GM23248 (cell line): Measurements from ENCODE around the gene SPATA4. TPM values are rescaled to one million over a fixed set of nuclear protein-coding genes. Genes with fewer than 3 reads are reported as not detected.

Experiments
- DNase-seq: peaks from one replicate; pipeline ENCODE4 v3.0.0-alpha.2; 2015
- H2AFZ ChIP-seq: fragments of 200-600 bp; sonication (generic); 2 replicates; pipeline ENCODE4 v1.6.1; 2016; ENCODE audit warnings: antibody characterized with exemption
- H3F3A ChIP-seq: fragments of 200-600 bp; sonication (generic); 2 replicates; pipeline ENCODE4 v1.6.1; 2016; ENCODE audit warnings: mild to moderate bottlenecking, antibody characterized with exemption, mixed run types; ENCODE audit not compliant: insufficient read depth
- H3K27ac ChIP-seq: fragments of 200-600 bp; sonication (generic); 2 replicates; pipeline ENCODE4 v1.5.1; 2016; ENCODE audit warnings: mild to moderate bottlenecking
- H3K27me3 ChIP-seq: fragments of 200-600 bp; sonication (generic); replicated peaks from 2 replicates; pipeline ENCODE4 v1.6.1; 2016; ENCODE audit warnings: mild to moderate bottlenecking; ENCODE audit not compliant: insufficient read depth
- H3K36me3 ChIP-seq: fragments of 200-600 bp; sonication (generic); 2 replicates; pipeline ENCODE4 v1.6.1; 2016; ENCODE audit warnings: low read depth, mild to moderate bottlenecking
- H3K4me1 ChIP-seq: fragments of 200-600 bp; sonication (generic); 2 replicates; pipeline ENCODE4 v1.6.1; 2016; ENCODE audit warnings: mild to moderate bottlenecking; ENCODE audit not compliant: insufficient read depth
- H3K4me2 ChIP-seq: fragments of 200-600 bp; sonication (generic); one replicate; pipeline ENCODE4 v1.6.1; 2016; ENCODE audit warnings: mild to moderate bottlenecking; ENCODE audit not compliant: unreplicated experiment
- H3K4me3 ChIP-seq: fragments of 200-600 bp; sonication (generic); 2 replicates; pipeline ENCODE4 v1.5.1; 2016; ENCODE audit warnings: mild to moderate bottlenecking
- H3K79me2 ChIP-seq: fragments of 200-600 bp; sonication (generic); 2 replicates; pipeline ENCODE4 v1.6.1; 2016; ENCODE audit warnings: mild to moderate bottlenecking; ENCODE audit not compliant: insufficient read depth
- H3K9ac ChIP-seq: fragments of 200-600 bp; sonication (generic); 2 replicates; pipeline ENCODE4 v1.6.1; 2016; ENCODE audit warnings: mild to moderate bottlenecking
- H3K9me2 ChIP-seq: fragments of 200-600 bp; sonication (generic); 2 replicates; pipeline ENCODE4 v1.6.1; 2016; ENCODE audit warnings: mixed run types, mild to moderate bottlenecking, moderate library complexity; ENCODE audit not compliant: insufficient read depth
- H3K9me3 ChIP-seq: fragments of 200-600 bp; sonication (generic); one replicate; pipeline ENCODE4 v1.6.1; 2017; ENCODE audit warnings: low read depth
- H4K20me1 ChIP-seq: fragments of 200-600 bp; sonication (generic); 2 replicates; pipeline ENCODE4 v1.6.0; 2016; ENCODE audit not compliant: insufficient read depth
- EZH2 ChIP-seq: fragments of 200-600 bp; sonication (generic); IDR thresholded peaks from 2 replicates; pipeline ENCODE4 v1.6.1; 2018; ENCODE audit warnings: antibody characterized with exemption, mild to moderate bottlenecking; ENCODE audit not compliant: insufficient read depth, poor library complexity, severe bottlenecking
- EZH2phosphoT487 ChIP-seq: fragments of 200-600 bp; sonication (generic); IDR thresholded peaks from 2 replicates; pipeline ENCODE4 v1.6.1; 2018; ENCODE audit warnings: antibody characterized with exemption, moderate library complexity, mild to moderate bottlenecking, low read depth; ENCODE audit not compliant: insufficient read depth
- WGBS, 2 experiments: methylation state at CpG; one replicate each; pipeline ENCODE4 v1.1.6; 2015 to 2017; ENCODE audit warnings: low lambda C conversion rate in 2 of 2, low coverage in 1 of 2; ENCODE audit errors: missing lambda C conversion rate in 2 of 2; 5-methylcytosine and 5-hydroxymethylcytosine counted together
- in situ Hi-C: fragments of 300-500 bp; cut with MboI; formaldehyde crosslinking; loops from 2 replicates; pipeline ENCODE4 v1.15.0; 2020
- polyA plus RNA-seq: library from polyadenylated mRNA; unstranded; fragments of >200 nt; fragmentation: Nextera tagmentation; extraction: Ambion mirVana; gene quantifications from 2 replicates; pipeline ENCODE4 v1.2.1, GENCODE V29; 2016
- total RNA-seq: library from RNA; depleted of rRNA; stranded (reverse); fragments of >200 nt; shearing (Covaris generic); gene quantifications from 2 replicates; pipeline ENCODE4 v1.2.3, GENCODE V29; 2014; rRNA removed

Gene SPATA4
- total and polyA plus RNA-seq, 2 experiments from 2014 or later = 0.73 TPM; not detected in 1

DNA sequence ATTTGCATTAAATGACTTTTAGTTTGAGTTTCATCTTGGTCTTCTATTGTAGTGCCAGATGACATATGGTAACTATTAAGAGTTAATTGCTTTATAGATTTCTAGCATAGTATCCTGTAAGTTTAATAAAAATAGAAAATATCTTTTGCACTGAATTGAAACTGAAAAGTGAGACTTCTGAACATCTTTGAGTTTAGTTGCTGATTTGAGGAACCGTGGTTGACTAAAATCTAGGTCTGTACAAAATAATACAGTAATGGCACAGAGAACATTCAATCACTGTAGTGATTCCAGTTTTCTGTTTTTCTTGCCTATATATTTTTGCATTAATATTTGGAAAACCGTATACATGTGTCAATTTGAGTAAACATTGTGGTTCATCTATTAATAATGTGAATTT lies 60.7 kb downstream of the SPATA4 start:
- peaks cover 4% of the 10 kb centered on the region; the same call in 1 of the 2 replicates for H3K4me1 ChIP-seq
- WGBS, 2 experiments = 41 to 47% methylated on average over 2 of the region's 2 CpGs

More for the DNA sequence above, 60.7 kb downstream of the SPATA4 start:
- DNase-seq = no peak
- Histone ChIP-seq H3K9ac (no peak overlapping the region), H3K27ac (no peak overlapping the region), H3K9me2 (no peaks in the 10 kb centered on the region), H3K9me3 (no peaks in the 10 kb centered on the region), H3K4me2 (no peak overlapping the region), H3K79me2 (no peaks in the 10 kb centered on the region), H4K20me1 (no peaks in the 10 kb centered on the region), H2AFZ (no peak overlapping the region), H3K27me3 (no peaks in the 10 kb centered on the region), H3K4me3 (no peak overlapping the region), H3K36me3 (no peaks in the 10 kb centered on the region), H3F3A (no peaks in the 10 kb centered on the region)
- in situ Hi-C loops = no loop called here
- no peak for TF ChIP-seq EZH2phosphoT487
- TF ChIP-seq EZH2 = no peak

Other genes starting within 250 kb of the SPATA4 start
- 0.22 and 0.38 TPM in 2 replicates for gene WDR17, start 129.7 kb downstream of the SPATA4 start, total RNA-seq
- gene WDR17, start 129.7 kb downstream of the SPATA4 start, polyA plus RNA-seq = 0.23 and 0.29 TPM in 2 replicates
- gene ASB5, start 73.6 kb upstream of the SPATA4 start, total RNA-seq = 0.25 TPM in 1 of 2 replicates, not detected in the other
- 0.25 TPM in 1 of 2 replicates, not detected in the other for gene ASB5, start 73.6 kb upstream of the SPATA4 start, polyA plus RNA-seq
- 80.4 and 84.4 TPM in 2 replicates for gene SPCS3, start 124.4 kb upstream of the SPATA4 start, total RNA-seq
- 108 and 113 TPM in 2 replicates for gene SPCS3, start 124.4 kb upstream of the SPATA4 start, polyA plus RNA-seq